ENCODE results near the gene CERK.

DNA sequence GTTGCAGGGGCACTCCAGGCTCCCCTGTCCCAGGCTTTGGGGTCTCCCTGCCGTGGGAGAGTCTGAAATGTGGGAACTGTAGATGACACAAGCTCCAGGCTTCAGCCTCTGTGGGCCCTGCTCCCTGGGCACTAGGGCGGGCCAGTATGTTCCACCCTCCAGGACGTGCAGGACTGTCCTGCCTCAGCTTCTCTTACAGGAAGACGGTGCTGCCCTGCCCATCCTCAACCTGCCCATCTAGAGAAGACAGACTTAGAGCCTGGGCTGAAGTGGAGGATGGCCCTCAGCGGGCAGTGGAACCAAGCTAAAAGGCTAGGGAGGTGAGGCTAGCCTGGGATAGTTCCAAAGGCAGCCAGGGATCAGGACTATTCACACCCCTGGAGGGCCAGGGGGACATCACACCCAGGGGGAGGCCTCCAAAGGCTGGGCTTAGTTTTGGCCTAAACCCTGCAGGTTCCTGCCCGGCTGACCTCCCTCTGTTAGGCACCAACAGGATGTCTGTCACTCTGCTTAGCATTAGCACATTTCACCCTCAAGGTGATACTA, 4.0 kb upstream of the CERK start:
- TF ChIP-seq EZH2 (IDR thresholded peaks at IDR 0.05; ENCODE audit: borderline replicate concordance, insufficient read depth, low read length, poor library complexity, severe bottlenecking) (no peak), SMC3 (conservative IDR thresholded peaks at IDR 0.05; ENCODE audit: poor library complexity) (no peak), CTCF (IDR thresholded peaks at IDR 0.05; ENCODE audit: poor library complexity, severe bottlenecking) (no peak), EP300 (conservative IDR thresholded peaks at IDR 0.05; ENCODE audit: poor library complexity, severe bottlenecking) (no peak), TAF1 (IDR thresholded peaks at IDR 0.05; ENCODE audit: low read depth) (no peak), RAD21 (conservative IDR thresholded peaks at IDR 0.05) (no peak), MXI1 (conservative IDR thresholded peaks at IDR 0.05; ENCODE audit: poor library complexity, severe bottlenecking) (no peak), POLR2AphosphoS5 (IDR thresholded peaks at IDR 0.05) (no peak)
- TF ChIP-seq, protein P1, sequence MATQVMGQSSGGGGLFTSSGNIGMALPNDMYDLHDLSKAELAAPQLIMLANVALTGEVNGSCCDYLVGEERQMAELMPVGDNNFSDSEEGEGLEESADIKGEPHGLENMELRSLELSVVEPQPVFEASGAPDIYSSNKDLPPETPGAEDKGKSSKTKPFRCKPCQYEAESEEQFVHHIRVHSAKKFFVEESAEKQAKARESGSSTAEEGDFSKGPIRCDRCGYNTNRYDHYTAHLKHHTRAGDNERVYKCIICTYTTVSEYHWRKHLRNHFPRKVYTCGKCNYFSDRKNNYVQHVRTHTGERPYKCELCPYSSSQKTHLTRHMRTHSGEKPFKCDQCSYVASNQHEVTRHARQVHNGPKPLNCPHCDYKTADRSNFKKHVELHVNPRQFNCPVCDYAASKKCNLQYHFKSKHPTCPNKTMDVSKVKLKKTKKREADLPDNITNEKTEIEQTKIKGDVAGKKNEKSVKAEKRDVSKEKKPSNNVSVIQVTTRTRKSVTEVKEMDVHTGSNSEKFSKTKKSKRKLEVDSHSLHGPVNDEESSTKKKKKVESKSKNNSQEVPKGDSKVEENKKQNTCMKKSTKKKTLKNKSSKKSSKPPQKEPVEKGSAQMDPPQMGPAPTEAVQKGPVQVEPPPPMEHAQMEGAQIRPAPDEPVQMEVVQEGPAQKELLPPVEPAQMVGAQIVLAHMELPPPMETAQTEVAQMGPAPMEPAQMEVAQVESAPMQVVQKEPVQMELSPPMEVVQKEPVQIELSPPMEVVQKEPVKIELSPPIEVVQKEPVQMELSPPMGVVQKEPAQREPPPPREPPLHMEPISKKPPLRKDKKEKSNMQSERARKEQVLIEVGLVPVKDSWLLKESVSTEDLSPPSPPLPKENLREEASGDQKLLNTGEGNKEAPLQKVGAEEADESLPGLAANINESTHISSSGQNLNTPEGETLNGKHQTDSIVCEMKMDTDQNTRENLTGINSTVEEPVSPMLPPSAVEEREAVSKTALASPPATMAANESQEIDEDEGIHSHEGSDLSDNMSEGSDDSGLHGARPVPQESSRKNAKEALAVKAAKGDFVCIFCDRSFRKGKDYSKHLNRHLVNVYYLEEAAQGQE (IDR thresholded peaks at IDR 0.05; ENCODE audit: borderline replicate concordance): no peak
